Fibroblast of skin of scalp (primary cell): ENCODE data around the gene LYRM2. TPM values are rescaled to one million over a fixed set of nuclear protein-coding genes. Genes with fewer than 3 reads are reported as not detected.

Experiments
- DNase-seq: peaks from one replicate; pipeline ENCODE4 v3.0.0-alpha.2; 2013
- polyA plus RNA-seq, 2 experiments: library from polyadenylated mRNA; unstranded; fragments of 120-200 nt; gene quantifications; one replicate each; pipeline ENCODE4 v1.2.1, GENCODE V29; 2013; ENCODE audit not compliant: insufficient read length in 2 of 2

Gene LYRM2
- polyA plus RNA-seq (2013, experiment 1 of 2; ENCODE audit: insufficient read length), result 25.7 TPM
- polyA plus RNA-seq (2013, experiment 2 of 2; ENCODE audit: insufficient read length), result 28.4 TPM

- peak; percentile 93 for DNase-seq
Observed at GRCh38 chr6:89638320-89639195, at the start of gene LYRM2. TSS of gene LYRM2 (minus strand) at chr6:89638747. CDS start at chr6:89638716, 31 bp downstream.

GRCh38 chr6:89688328-89688727 lies 49.8 kb upstream of the LYRM2 start:
- DNase-seq, result no peak

DNA sequence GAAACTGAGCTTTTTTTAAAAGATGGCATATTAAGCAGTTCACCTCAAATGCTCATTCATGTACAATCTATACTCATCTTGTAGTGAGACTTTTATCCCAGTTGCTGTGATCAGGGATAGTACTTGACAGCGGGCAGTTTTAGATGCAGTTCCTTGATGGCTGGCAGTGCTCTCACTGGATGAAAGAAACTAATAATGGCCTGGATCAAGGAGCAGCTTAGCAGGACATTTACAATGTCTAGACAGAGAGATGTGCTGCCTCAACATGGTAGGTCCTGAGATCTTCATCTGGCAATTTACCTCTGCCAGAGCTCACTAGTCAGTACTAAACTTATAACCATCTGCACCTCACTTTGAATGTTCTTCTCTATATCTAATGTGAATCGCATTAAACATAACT lies 46.8 kb upstream of the LYRM2 start:
- DNase-seq, result no peak

- DNase-seq, result no peak
Observed at GRCh38 chr6:89682991-89683390, 44.4 kb upstream of the LYRM2 start.

- DNase-seq, result no peak
Observed at GRCh38 chr6:89681983-89682564, 43.5 kb upstream of the LYRM2 start.

- no peak for DNase-seq
Observed at GRCh38 chr6:89680551-89680950, 42.0 kb upstream of the LYRM2 start.

- no peak for DNase-seq
Observed at GRCh38 chr6:89680150-89680549, 41.6 kb upstream of the LYRM2 start.

GRCh38 chr6:89679215-89680120 lies 40.9 kb upstream of the LYRM2 start:
- no peak for DNase-seq

GRCh38 chr6:89678531-89678930 lies 40.0 kb upstream of the LYRM2 start:
- no peak for DNase-seq

DNA sequence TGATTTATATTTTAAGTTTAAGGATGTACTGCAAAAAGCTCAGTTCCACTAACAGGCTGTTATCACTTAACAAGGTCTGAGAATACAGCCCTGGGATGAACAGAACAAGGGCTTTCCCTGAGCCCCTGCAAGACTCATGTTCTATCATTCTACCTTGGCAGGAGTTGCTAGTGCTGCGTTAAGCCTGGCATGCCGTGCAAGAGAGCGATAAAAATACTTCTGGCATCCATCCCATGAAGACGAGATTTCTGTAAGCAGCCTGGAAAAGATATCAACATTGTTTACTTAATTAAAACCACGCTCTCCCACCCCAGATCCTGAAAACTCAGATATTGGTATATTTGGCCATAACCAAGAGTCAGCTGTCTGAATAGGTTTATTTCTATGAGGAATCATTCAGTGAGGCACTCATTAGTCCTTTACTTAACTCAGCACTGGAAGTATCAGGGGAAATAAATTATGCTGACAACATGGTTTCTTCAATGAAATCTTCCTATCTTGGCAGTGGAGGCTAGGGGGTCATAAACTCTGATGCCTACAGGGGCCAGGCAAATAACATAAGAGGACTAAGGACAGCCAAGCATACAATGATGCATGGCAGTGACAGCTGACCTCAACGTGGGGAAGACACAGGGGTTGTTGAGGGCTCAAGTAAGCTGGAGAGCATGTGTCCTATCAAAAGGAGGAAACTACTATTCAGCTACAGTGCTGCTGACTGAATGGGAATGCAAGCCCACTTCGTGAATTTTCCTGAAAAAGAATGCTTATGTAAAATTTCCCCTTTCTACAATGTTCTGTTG lies 37.6 kb upstream of the LYRM2 start:
- DNase-seq, result peak; percentile 9

DNA sequence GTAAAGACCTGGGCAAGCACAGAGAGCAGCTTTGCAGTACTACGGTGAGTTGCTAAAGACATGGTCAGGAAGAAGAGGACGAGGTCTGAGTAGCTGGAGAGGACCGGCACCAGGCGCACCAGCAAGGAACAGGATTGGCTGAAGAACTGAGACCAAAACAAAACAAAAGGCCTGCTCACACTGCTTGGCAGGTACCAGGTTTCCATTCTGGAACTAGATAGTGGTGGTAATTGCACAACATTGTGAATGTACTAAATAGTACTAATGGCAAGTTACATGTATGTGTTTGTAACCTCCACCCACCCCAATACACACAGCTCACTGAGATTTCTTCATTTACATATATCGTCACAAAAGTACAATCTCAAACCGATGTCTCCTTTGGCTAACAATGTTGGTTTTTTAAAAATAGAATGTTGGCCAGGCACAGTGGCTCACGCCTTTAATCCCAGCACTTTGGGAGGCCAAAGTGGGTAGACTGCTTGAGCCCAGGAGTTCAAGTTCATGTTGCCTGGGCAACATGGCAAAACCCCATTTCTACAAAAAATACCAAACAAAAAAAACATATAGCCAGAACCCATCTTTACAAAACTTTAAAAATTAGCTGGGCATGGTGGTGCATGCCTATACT lies 32.5 kb upstream of the LYRM2 start:
- DNase-seq, result no peak

- DNase-seq, result peak; percentile 27
Observed at GRCh38 chr6:89669002-89669401, 30.5 kb upstream of the LYRM2 start.

DNA sequence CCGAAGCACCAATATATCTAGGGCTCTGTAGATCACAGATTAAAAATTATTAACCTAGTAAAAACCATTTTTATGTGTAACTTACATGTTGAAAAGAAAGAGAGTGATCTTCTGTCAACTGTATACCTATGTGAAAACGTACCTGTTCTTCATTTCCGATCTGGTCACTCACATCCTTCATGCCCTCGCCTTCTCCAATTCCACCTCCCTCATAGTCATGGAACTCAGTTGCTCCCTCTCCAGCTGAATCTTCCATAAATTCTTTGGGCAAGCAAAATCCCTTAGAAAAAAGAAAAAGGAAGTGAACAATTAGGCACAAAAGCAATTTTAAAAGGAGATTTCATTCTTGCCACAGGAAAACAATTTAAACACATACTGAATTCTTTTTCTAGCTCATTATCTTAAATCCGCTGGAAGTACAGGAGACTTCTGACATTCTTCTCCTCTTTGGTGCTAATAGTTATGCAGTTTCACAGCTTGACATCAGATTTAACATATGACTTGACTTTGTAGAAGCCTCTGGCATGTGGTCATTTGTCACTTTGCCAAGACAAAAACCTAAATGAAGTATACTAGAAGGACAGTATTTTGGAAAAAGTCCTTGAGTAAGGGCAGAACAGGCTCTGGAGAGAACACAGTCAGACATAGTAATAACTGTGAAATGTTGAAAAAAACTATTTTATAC lies 29.5 kb upstream of the LYRM2 start:
- DNase-seq, result peak; percentile 80

GRCh38 chr6:89662659-89663223 lies 24.2 kb upstream of the LYRM2 start:
- no peak for DNase-seq

DNA sequence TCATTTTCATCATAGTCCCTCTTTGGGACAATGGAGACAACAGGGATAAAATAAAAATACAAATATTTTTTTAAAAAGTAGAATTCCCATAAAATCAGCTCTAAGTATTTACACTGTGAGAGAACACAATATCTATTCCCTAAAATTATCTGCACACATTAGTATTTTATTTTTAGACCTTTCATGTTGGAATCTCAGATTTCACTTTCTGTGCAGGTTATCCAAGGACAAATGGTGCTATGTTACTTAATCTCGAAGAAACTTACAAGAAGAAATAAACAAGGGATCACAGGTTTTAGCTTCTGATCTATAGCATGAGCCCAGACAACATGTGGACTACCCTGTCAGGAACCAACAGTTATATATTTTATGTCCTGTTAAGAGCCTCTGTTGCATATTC lies 23.0 kb upstream of the LYRM2 start:
- DNase-seq, result no peak

- no peak for DNase-seq
Observed at GRCh38 chr6:89660981-89661380, 22.4 kb upstream of the LYRM2 start.

GRCh38 chr6:89657445-89658158 lies 19.1 kb upstream of the LYRM2 start:
- DNase-seq, result no peak

DNA sequence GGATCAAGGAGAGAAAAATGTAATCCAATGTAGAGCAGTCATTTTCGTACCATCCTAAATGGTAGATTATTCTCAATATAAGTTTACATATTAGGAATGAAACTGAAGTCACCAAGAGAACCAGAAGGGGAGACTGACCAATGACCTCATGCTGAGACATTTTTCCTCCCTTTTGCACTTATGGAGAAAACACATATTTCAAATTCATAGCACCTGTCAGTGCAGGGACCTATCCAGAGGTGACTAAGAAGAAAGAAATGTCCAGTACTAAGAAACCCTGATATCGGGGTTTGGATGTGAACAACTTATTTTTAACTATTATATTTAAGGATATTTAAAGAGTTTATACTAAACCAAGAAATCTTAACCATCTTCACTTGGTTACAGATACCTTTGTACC lies 16.6 kb upstream of the LYRM2 start:
- no peak for DNase-seq

DNA sequence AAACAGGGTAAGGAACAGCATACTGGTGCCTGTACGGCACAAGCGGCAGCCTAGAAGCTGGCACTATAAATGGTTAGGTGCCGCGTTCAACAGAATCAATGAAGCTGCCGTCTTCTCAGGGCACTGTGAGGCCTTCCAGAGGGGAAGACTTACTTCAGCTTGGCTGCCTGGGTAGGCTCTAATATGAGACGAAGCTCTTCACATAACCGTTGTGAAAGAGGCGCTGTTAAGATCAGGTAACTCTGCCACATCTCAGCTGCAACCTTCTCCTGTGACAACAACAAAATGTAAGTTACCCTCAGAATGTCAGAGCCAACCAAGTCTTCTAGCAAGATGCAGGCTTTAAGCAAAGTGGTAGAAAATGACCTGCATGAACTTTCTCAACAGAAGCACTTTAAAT lies 12.0 kb upstream of the LYRM2 start:
- no peak for DNase-seq

GRCh38 chr6:89649682-89650081 lies 11.1 kb upstream of the LYRM2 start:
- DNase-seq, result no peak
